HFFc6 (cell line): ENCODE data around the gene GOLGA1. TPM values are rescaled to one million over a fixed set of nuclear protein-coding genes. Genes with fewer than 3 reads are reported as not detected.

Source experiments
- DNase-seq: peaks from one replicate; pipeline ENCODE4 v3.0.0-alpha.2; 2018
- H3K27ac Mint-ChIP-seq: 2 replicates; pipeline ENCODE4 v1.8.0; 2020; ENCODE audit warnings: mild to moderate bottlenecking, mixed read lengths
- H3K27me3 Mint-ChIP-seq: 2 replicates; pipeline ENCODE4 v1.8.0; 2021; ENCODE audit warnings: mild to moderate bottlenecking, moderate library complexity, mixed read lengths; ENCODE audit not compliant: insufficient read depth
- H3K36me3 Mint-ChIP-seq: 2 replicates; pipeline ENCODE4 v1.8.0; 2021; ENCODE audit warnings: low read depth, mixed read lengths
- H3K4me1 Mint-ChIP-seq: 2 replicates; pipeline ENCODE4 v1.8.0; 2020; ENCODE audit warnings: low read depth, mixed read lengths
- H3K4me3 Mint-ChIP-seq: 2 replicates; pipeline ENCODE4 v1.8.0; 2020; ENCODE audit warnings: mild to moderate bottlenecking, moderate library complexity, mixed read lengths
- H3K9me3 Mint-ChIP-seq: 2 replicates; pipeline ENCODE4 v1.8.0; 2020; ENCODE audit warnings: mild to moderate bottlenecking, mixed read lengths
- CTCF ChIP-seq: fragments of 200-600 bp; sonication (generic); IDR thresholded peaks from 2 replicates; pipeline ENCODE4 v1.5.0; 2021; ENCODE audit warnings: antibody characterized with exemption, mild to moderate bottlenecking
- total RNA-seq, 6 experiments: library from RNA; stranded (reverse); fragmentation: NEBNext Ultra II Directional; extraction: Animal tissue kit (Norgen Biotek cat#: 25700); gene quantifications; 2 replicates in 1 of 6; 3 replicates in 5 of 6; pipeline ENCODE4 v1.2.3, GENCODE V29; 2021

The GOLGA1 gene
- total RNA-seq, 6 experiments from 2014 or later, result 17.4 to 23.2 (median 20.2) TPM

- Mint-ChIP-seq H3K4me1 (peaks cover 52% of the 10 kb centered on the region), H3K27ac (peak overlapping the region; percentile 85), H3K4me3 (peak overlapping the region; percentile 96), H3K9me3 (no peaks in the 10 kb centered on the region), H3K27me3 (no peaks in the 10 kb centered on the region; the same call in none of the 2 replicates), H3K36me3 (peaks cover 23% of the 10 kb centered on the region)
- no peak for DNase-seq
- no peak for TF ChIP-seq CTCF
These were observed 70.2 kb downstream of the GOLGA1 start for GRCh38 chr9:124870723-124871122.

GRCh38 chr9:124869986-124870560 lies 70.8 kb downstream of the GOLGA1 start:
- Mint-ChIP-seq H3K27ac (peak overlapping the region; percentile 85), H3K27me3 (no peaks in the 10 kb centered on the region; the same call in none of the 2 replicates), H3K9me3 (no peaks in the 10 kb centered on the region)

GRCh38 chr9:124869466-124869985 lies 71.4 kb downstream of the GOLGA1 start:
- H3K27ac Mint-ChIP-seq, result peak overlapping the region; percentile 85
- H3K36me3 Mint-ChIP-seq, result peaks cover 23% of the 10 kb centered on the region
- no peak for DNase-seq
- peak overlapping the region; percentile 96 for H3K4me3 Mint-ChIP-seq
- no peaks in the 10 kb centered on the region for H3K9me3 Mint-ChIP-seq
- no peaks in the 10 kb centered on the region; the same call in none of the 2 replicates for H3K27me3 Mint-ChIP-seq
- no peak for TF ChIP-seq CTCF
- peaks cover 52% of the 10 kb centered on the region for H3K4me1 Mint-ChIP-seq

More at GRCh38 chr9:124869986-124870560, 70.8 kb downstream of the GOLGA1 start:
- DNase-seq, result peak; percentile 27
- no peak for TF ChIP-seq CTCF
- H3K36me3 Mint-ChIP-seq, result peaks cover 23% of the 10 kb centered on the region
- peaks cover 52% of the 10 kb centered on the region for H3K4me1 Mint-ChIP-seq
- H3K4me3 Mint-ChIP-seq, result peak overlapping the region; percentile 96

DNA sequence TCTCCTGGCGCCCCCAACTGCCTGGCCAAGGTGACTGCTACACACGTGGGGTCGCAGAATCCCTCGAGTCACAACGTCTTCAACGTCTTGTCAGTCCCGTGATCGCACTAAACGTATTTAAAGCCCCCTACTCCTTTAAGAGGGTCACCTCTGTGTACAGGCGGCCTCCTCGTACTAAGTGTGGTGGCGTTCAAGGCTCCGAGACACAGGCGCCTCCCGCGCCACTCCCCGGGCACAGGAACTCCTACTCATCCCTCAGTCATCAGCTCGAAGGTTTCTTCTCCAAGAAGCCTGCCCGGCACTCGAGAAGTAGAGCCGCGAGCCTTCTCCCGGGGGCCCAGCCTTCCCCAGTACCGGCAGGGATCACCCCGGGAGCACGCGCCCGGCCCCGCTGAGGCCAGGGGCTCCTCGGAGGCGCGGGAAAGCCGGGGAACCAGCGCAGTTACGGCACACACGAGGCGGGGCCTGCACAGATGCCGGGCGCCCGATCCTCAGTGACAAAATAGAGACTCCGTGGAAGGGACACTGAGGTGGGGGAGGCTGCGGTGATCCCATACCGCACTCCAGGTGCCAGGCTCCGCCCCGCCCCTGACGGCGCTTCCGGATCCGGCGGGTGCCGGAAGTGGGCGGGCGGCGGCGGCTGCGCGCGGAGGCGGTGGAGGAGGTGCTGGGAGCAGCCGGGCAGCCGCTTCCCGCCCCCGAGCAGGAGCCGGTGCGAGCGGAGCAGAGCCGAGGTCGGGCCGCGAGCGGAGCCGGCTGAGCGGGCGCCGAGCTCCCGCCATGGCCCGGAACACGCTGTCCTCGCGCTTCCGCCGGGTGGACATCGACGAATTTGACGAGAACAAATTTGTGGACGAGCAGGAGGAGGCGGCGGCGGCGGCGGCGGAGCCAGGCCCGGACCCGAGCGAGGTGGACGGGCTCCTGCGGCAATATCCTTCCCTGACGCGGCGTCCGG lies 72.1 kb downstream of the GOLGA1 start:
- Mint-ChIP-seq H3K4me1 (peaks cover 55% of the 10 kb centered on the region), H3K27ac (peak overlapping the region; percentile 97), H3K9me3 (no peaks in the 10 kb centered on the region), H3K36me3 (peaks cover 23% of the 10 kb centered on the region), H3K4me3 (peak overlapping the region; percentile 96), H3K27me3 (no peaks in the 10 kb centered on the region; the same call in none of the 2 replicates)
- no peak for TF ChIP-seq CTCF
- DNase-seq, result peak; percentile 76

DNA sequence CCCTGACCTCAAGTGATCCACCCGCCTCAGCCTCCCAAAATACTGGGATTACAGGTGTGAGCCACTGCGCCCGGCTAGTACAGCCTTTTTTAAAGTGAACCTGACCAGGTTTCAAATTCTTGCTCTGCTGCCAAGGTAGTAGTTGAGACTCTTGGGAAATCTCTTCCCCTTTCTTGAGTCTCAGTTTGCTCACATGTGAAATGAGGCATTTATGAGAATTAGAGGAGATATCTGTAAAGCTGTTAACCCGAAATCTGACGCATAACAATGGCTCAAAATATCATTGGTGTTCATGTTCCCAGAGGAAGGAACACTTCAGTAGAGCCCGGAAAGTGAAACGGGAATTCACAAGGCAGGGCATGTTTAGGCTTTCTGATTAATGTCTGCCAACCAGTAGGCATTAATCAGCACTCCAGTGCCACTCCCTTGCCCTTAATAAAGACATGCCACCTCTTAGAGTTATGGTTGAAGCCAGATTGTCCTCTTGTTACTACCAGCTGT lies 77.5 kb downstream of the GOLGA1 start:
- Mint-ChIP-seq H3K4me3 (peak overlapping the region; percentile 17; the same call in 1 of the 2 replicates), H3K9me3 (no peaks in the 10 kb centered on the region), H3K4me1 (peaks cover 48% of the 10 kb centered on the region), H3K27me3 (no peaks in the 10 kb centered on the region; the same call in none of the 2 replicates), H3K36me3 (peaks cover 23% of the 10 kb centered on the region), H3K27ac (0 out of 2 replicates have a peak overlapping the region, but pooled peaks have one; percentile 14)
- no peak for DNase-seq
- no peak for TF ChIP-seq CTCF
